Endothelial cell of umbilical vein (primary cell): ENCODE data around the gene PCDHB16.
"Not testable (repeated sequence)": the region's sequence is repeated elsewhere in the genome, so short reads cannot be mapped to it uniquely, and the experiment has no call there.

Experiments
- EZH2 ChIP-seq: IDR thresholded peaks from 2 replicates; pipeline ENCODE4 v1.6.1; 2012; ENCODE audit warnings: borderline replicate concordance, low read depth, mild to moderate bottlenecking, moderate library complexity, low read length, inconsistent platforms; ENCODE audit not compliant: severe bottlenecking
- JUN ChIP-seq: IDR thresholded peaks from 2 replicates; pipeline ENCODE4 v1.6.1; 2011; ENCODE audit warnings: borderline replicate concordance, low read depth; ENCODE audit not compliant: insufficient read length, insufficient read depth
- POLR2A ChIP-seq: IDR thresholded peaks from 2 replicates; pipeline ENCODE4 v1.6.1; 2012; ENCODE audit warnings: low read depth, mild to moderate bottlenecking, control low read depth, low read length
- POLR2AphosphoS5 ChIP-seq: IDR thresholded peaks from 2 replicates; pipeline ENCODE4 v1.6.1; 2012; ENCODE audit warnings: low read depth, mild to moderate bottlenecking, control low read depth, low read length, moderate library complexity; ENCODE audit not compliant: insufficient read depth
- TF ChIP-seq, protein P1 (sequence below), 2 donors: IDR thresholded peaks; 1 replicate in 1 of 2; 2 replicates in 1 of 2; pipeline ENCODE4 v1.5.1; 2011; ENCODE audit warnings: low read length in 2 of 2, mild to moderate bottlenecking in 2 of 2, moderate library complexity in 2 of 2, control low read depth in 1 of 2, inconsistent platforms in 1 of 2, low read depth in 1 of 2; ENCODE audit not compliant: insufficient read depth in 1 of 2; ENCODE audit errors: extremely low read depth in 1 of 2
- TF ChIP-seq, protein P2 (sequence below): IDR thresholded peaks from 2 replicates; pipeline ENCODE4 v1.6.1; 2011; ENCODE audit not compliant: insufficient read depth, insufficient read length

DNA sequence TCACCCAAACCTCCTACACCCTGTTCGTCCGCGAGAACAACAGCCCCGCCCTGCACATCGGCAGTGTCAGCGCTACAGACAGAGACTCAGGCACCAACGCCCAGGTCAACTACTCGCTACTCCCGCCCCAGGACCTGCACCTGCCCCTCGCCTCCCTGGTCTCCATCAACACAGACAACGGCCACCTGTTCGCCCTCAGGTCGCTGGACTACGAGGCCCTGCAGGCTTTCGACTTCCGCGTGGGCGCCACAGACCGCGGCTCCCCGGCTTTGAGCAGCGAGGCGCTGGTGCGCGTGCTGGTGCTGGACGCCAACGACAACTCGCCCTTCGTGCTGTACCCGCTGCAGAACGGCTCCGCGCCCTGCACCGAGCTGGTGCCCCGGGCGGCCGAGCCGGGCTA is 18.9 kb downstream of the PCDHB16 start:
- TF ChIP-seq, protein P1, sequence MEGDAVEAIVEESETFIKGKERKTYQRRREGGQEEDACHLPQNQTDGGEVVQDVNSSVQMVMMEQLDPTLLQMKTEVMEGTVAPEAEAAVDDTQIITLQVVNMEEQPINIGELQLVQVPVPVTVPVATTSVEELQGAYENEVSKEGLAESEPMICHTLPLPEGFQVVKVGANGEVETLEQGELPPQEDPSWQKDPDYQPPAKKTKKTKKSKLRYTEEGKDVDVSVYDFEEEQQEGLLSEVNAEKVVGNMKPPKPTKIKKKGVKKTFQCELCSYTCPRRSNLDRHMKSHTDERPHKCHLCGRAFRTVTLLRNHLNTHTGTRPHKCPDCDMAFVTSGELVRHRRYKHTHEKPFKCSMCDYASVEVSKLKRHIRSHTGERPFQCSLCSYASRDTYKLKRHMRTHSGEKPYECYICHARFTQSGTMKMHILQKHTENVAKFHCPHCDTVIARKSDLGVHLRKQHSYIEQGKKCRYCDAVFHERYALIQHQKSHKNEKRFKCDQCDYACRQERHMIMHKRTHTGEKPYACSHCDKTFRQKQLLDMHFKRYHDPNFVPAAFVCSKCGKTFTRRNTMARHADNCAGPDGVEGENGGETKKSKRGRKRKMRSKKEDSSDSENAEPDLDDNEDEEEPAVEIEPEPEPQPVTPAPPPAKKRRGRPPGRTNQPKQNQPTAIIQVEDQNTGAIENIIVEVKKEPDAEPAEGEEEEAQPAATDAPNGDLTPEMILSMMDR (IDR thresholded peaks at IDR 0.05; ENCODE audit: extremely low read depth in 1 of 2, insufficient read depth in 1 of 2, low read depth in 1 of 2, low read length in 2 of 2): not testable (repeated sequence)
- TF ChIP-seq POLR2A, JUN, POLR2AphosphoS5, EZH2: not testable (repeated sequence)
- TF ChIP-seq, protein P2, sequence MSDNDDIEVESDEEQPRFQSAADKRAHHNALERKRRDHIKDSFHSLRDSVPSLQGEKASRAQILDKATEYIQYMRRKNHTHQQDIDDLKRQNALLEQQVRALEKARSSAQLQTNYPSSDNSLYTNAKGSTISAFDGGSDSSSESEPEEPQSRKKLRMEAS: not testable (repeated sequence)
